ENCODE measurements around the gene CD274. TPM values are rescaled to one million over a fixed set of nuclear protein-coding genes. Genes with fewer than 3 reads are reported as not detected.

CD274 gene
- total RNA-seq, 4 donors from 2014 or later = 0.80 to 2.9 (median 1.2) TPM; not detected in 1

GRCh38 chr9:5478206-5478605, 27.9 kb downstream of the CD274 start:
- Histone ChIP-seq H3K36me3 (no peaks in the 10 kb centered on the region), H3K9me3 (no peaks in the 10 kb centered on the region), H3K27me3 (no peaks in the 10 kb centered on the region), H3K4me3 (no peak overlapping the region), H3K27ac (no peak overlapping the region), H3K4me1 (no peaks in the 10 kb centered on the region)
- WGBS, 2 donors (ENCODE audit: low coverage in 1 of 2) = 64% methylated on average over 2 of the region's 2 CpGs; no CpG with 5 or more reads in 1 of the 2 donors
- intact Hi-C loops (cut with DNase I; ENCODE audit: low total_unique reads) (no loop called here), in situ Hi-C loops (cut with MboI; ENCODE audit: low pct_ligation_motif_present in 1 of 4, low pct_unique_long_range_greater_than_20kb in 1 of 4, low sequenced_read_pairs in 3 of 4) (no loop called here)
- no peak for DNase-seq
- TF ChIP-seq POLR2AphosphoS5 (IDR thresholded peaks at IDR 0.05) (no peak), EP300 (IDR thresholded peaks at IDR 0.05; ENCODE audit: low read depth) (no peak), CTCF (IDR thresholded peaks at IDR 0.05) (no peak), POLR2A (IDR thresholded peaks at IDR 0.05) (no peak)

GRCh38 chr9:5479994-5480694, 29.8 kb downstream of the CD274 start:
- intact Hi-C loops (cut with DNase I; ENCODE audit: low total_unique reads) (no loop called here), in situ Hi-C loops (cut with MboI; ENCODE audit: low pct_ligation_motif_present in 1 of 4, low pct_unique_long_range_greater_than_20kb in 1 of 4, low sequenced_read_pairs in 3 of 4) (no loop called here)
- H3K4me3 ChIP-seq = no peak overlapping the region
- no peaks in the 10 kb centered on the region for H3K36me3 ChIP-seq
- 68 to 70% methylated on average over 3 of the region's 3 CpGs for WGBS, 2 donors (ENCODE audit: low coverage in 1 of 2)
- no peaks in the 10 kb centered on the region for H3K9me3 ChIP-seq
- no peak for TF ChIP-seq POLR2AphosphoS5 (IDR thresholded peaks at IDR 0.05)
- no peak for TF ChIP-seq EP300 (IDR thresholded peaks at IDR 0.05; ENCODE audit: low read depth)
- TF ChIP-seq POLR2A (IDR thresholded peaks at IDR 0.05) = no peak
- TF ChIP-seq CTCF (IDR thresholded peaks at IDR 0.05) = no peak
- no peak for DNase-seq
- no peaks in the 10 kb centered on the region for H3K27me3 ChIP-seq
- no peaks in the 10 kb centered on the region for H3K4me1 ChIP-seq
- no peak overlapping the region for H3K27ac ChIP-seq

GRCh38 chr9:5480919-5481318, 30.6 kb downstream of the CD274 start:
- H3K4me1 ChIP-seq = no peaks in the 10 kb centered on the region
- TF ChIP-seq POLR2AphosphoS5 (IDR thresholded peaks at IDR 0.05) (no peak), CTCF (IDR thresholded peaks at IDR 0.05) (no peak), EP300 (IDR thresholded peaks at IDR 0.05; ENCODE audit: low read depth) (no peak), POLR2A (IDR thresholded peaks at IDR 0.05) (no peak)
- intact Hi-C loops (cut with DNase I; ENCODE audit: low total_unique reads) = no loop called here
- no peak overlapping the region for H3K27ac ChIP-seq
- no peak for DNase-seq
- H3K36me3 ChIP-seq = no peaks in the 10 kb centered on the region
- H3K9me3 ChIP-seq = no peaks in the 10 kb centered on the region
- H3K4me3 ChIP-seq = no peak overlapping the region
- WGBS, 2 donors (ENCODE audit: low coverage in 1 of 2) = 88% methylated on average over 4 of the region's 4 CpGs
- in situ Hi-C loops (cut with MboI; ENCODE audit: low pct_ligation_motif_present in 1 of 4, low pct_unique_long_range_greater_than_20kb in 1 of 4, low sequenced_read_pairs in 3 of 4) = no loop called here
- H3K27me3 ChIP-seq = no peaks in the 10 kb centered on the region

- no peak overlapping the region for H3K4me3 ChIP-seq
- H3K27ac ChIP-seq = no peak overlapping the region
- no peaks in the 10 kb centered on the region for H3K4me1 ChIP-seq
- DNase-seq = no peak
- H3K9me3 ChIP-seq = no peaks in the 10 kb centered on the region
- no peaks in the 10 kb centered on the region for H3K36me3 ChIP-seq
- in situ Hi-C loops (cut with MboI; ENCODE audit: low pct_ligation_motif_present in 1 of 4, low pct_unique_long_range_greater_than_20kb in 1 of 4, low sequenced_read_pairs in 3 of 4) = no loop called here
- 81 to 88% methylated on average over 5 of the region's 5 CpGs for WGBS, 2 donors (ENCODE audit: low coverage in 1 of 2)
- intact Hi-C loops (cut with DNase I; ENCODE audit: low total_unique reads) = no loop called here
- H3K27me3 ChIP-seq = no peaks in the 10 kb centered on the region
- TF ChIP-seq CTCF (IDR thresholded peaks at IDR 0.05) = no peak
- no peak for TF ChIP-seq POLR2AphosphoS5 (IDR thresholded peaks at IDR 0.05)
- no peak for TF ChIP-seq POLR2A (IDR thresholded peaks at IDR 0.05)
- no peak for TF ChIP-seq EP300 (IDR thresholded peaks at IDR 0.05; ENCODE audit: low read depth)
Measured at GRCh38 chr9:5481322-5482040, 31.1 kb downstream of the CD274 start.

Measured in transverse colon (tissue), 4 donors.